Gastrocnemius medialis (tissue), 4 donors: ENCODE measurements around the gene SNTG2.

Experiments
- CTCF ChIP-seq, 5 experiments: fragments of 450-650 bp in 3 of 5; fragments of 200-600 bp in 2 of 5; sonication (generic) in 2 of 5; IDR thresholded peaks in 4 of 5; conservative IDR thresholded peaks in 1 of 5; 1 replicate in 4 of 5; 2 replicates in 1 of 5; pipeline ENCODE4 v1.5.1; 2016 to 2019; ENCODE audit warnings: antibody characterized with exemption in 5 of 5, mild to moderate bottlenecking in 3 of 5, moderate library complexity in 3 of 5
- POLR2A ChIP-seq, 2 donors: fragments of 450-650 bp; IDR thresholded peaks; one replicate each; pipeline ENCODE4 v1.6.1; 2017; ENCODE audit warnings: antibody characterized with exemption in 2 of 2, mild to moderate bottlenecking in 2 of 2, moderate library complexity in 2 of 2

GRCh38 chr2:1226766-1227165 lies 276.1 kb downstream of the SNTG2 start:
- no peak for TF ChIP-seq CTCF (IDR thresholded peaks at IDR 0.05 in 4 of 5, conservative IDR thresholded peaks at IDR 0.05 in 1 of 5)
- no peak for TF ChIP-seq POLR2A (IDR thresholded peaks at IDR 0.05)
